ENCODE results near the gene SPRR1A. TPM values are rescaled to one million over a fixed set of nuclear protein-coding genes. Genes with fewer than 3 reads are reported as not detected.

Gene SPRR1A
- not detected in 2 replicates for total RNA-seq (2013; cell fraction: nucleolus; rRNA removed)
- total RNA-seq (2014; rRNA removed) (not detected in 2 replicates), total RNA-seq (2014; rRNA removed; fragmentation: Illumina TruSeq; extraction: Trizol) (not detected in 2 replicates), total RNA-seq (2021) (not detected in 2 replicates), polyA plus RNA-seq (2011; rRNA removed) (not detected in 2 replicates), polyA plus RNA-seq (2014; fragmentation: Illumina TruSeq; extraction: Trizol) (not detected in 2 replicates), polyA plus RNA-seq (2014; fragmentation: Nextera tagmentation; extraction: Ambion mirVana) (not detected), polyA plus RNA-seq (2014; rRNA removed) (not detected in 2 replicates), polyA plus RNA-seq (2016; fragmentation: Nextera tagmentation; extraction: Ambion mirVana) (not detected), polyA minus RNA-seq (2011; rRNA and poly(A)+ RNA removed) (not detected in 2 replicates), Bru-seq, nascent RNA (not detected), BruChase-seq, experiment 1, labeled RNA remaining after a 6-hour chase (not detected), BruChase-seq, experiment 2, labeled RNA remaining after a 2-hour chase (not detected)
- polyA plus RNA-seq (2011; ENCODE audit: low read depth) = not detected
- not detected in 2 replicates for polyA plus RNA-seq (2011; cell fraction: cytosol; rRNA removed)
- polyA plus RNA-seq (2011; cell fraction: nucleus; rRNA removed) = not detected in 2 replicates
- polyA plus RNA-seq (2012) = not detected in 2 replicates
- polyA minus RNA-seq (2011; cell fraction: cytosol; rRNA and poly(A)+ RNA removed) = not detected in 2 replicates
- polyA minus RNA-seq (2011; cell fraction: nucleus; rRNA and poly(A)+ RNA removed) = not detected in 2 replicates
- long read RNA-seq, experiment 1 = 0 reads
- long read RNA-seq, experiment 2 = 0 reads

- no peaks in the 10 kb centered on the region for H3K9me3 ChIP-seq (replicated peaks; ENCODE audit: control insufficient read depth, insufficient read depth, low read length)
- 15% methylated on average over 3 of the region's 3 CpGs for WGBS (ENCODE audit: insufficient coverage, insufficient replicate concordance, low lambda C conversion rate, missing lambda C conversion rate)
- intact Hi-C loops (cut with micrococcal nuclease; ENCODE audit: unreplicated experiment) = no loop called here
- no TSS peak for BruUV-seq (replicated peaks)
- H3K9ac ChIP-seq (ENCODE audit: control insufficient read depth, insufficient read depth, low read length) = no peak within 1 kb of the TSS
- H3K4me3 ChIP-seq = no peak within 1 kb of the TSS
- H3K79me2 ChIP-seq (ENCODE audit: control insufficient read depth, insufficient read depth, low read length) = no peaks in the 10 kb centered on the region
- ChIA-PET RAD21 (ENCODE audit: unreplicated experiment) (no interaction called here), SMC1A (ENCODE audit: uncharacterized antibody, unreplicated experiment) (no interaction called here), POLR2A (no interaction called here), CTCF (interaction anchor here (1.6 kb wide), 1 partner anchor 209 kb away, joined by 3 read pairs; no protein-coding TSS in a partner anchor)
- H3K27me3 ChIP-seq (replicated peaks in 1 of 2; ENCODE audit: control insufficient read depth in 2 of 2, insufficient read depth in 2 of 2, low read length in 1 of 2) = no peaks in the 10 kb centered on the region
- H4K20me1 ChIP-seq (ENCODE audit: control insufficient read depth, insufficient read depth) = no peaks in the 10 kb centered on the region; the same call in 1 of the 2 replicates
- FAIRE-seq (no peak), ATAC-seq (no peak), DNase-seq (ENCODE audit: low read depth, low spot score) (no peak)
- in situ Hi-C loops (cut with MboI) = no loop called here
- no peak within 1 kb of the TSS for H3K27ac ChIP-seq (ENCODE audit: control insufficient read depth, insufficient read depth)
- H2AFZ ChIP-seq (ENCODE audit: control insufficient read depth, low read depth, low read length) = no peak within 1 kb of the TSS
- no peak within 1 kb of the TSS for H3K4me2 ChIP-seq (ENCODE audit: control insufficient read depth, insufficient read depth)
- no peaks in the 10 kb centered on the region for H3K4me1 ChIP-seq (ENCODE audit: control insufficient read depth, insufficient read depth, low read length)
- no peaks in the 10 kb centered on the region for H3K36me3 ChIP-seq (ENCODE audit: control insufficient read depth in 2 of 2, insufficient read depth in 2 of 2, low read length in 1 of 2)
- TF ChIP-seq TBL1XR1 (IDR thresholded peaks at IDR 0.05; ENCODE audit: low read depth, low read length) (no peak), ZNF592 (IDR thresholded peaks at IDR 0.05) (no peak), EGR1 (IDR thresholded peaks at IDR 0.05; ENCODE audit: borderline replicate concordance in 1 of 2, low read depth in 2 of 2, low read length in 2 of 2) (no peak), YY1 (IDR thresholded peaks at IDR 0.05; ENCODE audit: low read depth, low read length) (no peak), KLF5 (IDR thresholded peaks at IDR 0.05; ENCODE audit: partially characterized antibody) (no peak), SREBF1 (IDR thresholded peaks at IDR 0.05; ENCODE audit: low read length) (no peak), ZNF24 (IDR thresholded peaks at IDR 0.05) (no peak), HCFC1 (IDR thresholded peaks at IDR 0.05; ENCODE audit: low read length) (no peak), EZH2 (IDR thresholded peaks at IDR 0.05; ENCODE audit: borderline replicate concordance, control insufficient read depth, low read depth, low read length) (no peak), RUNX3 (IDR thresholded peaks at IDR 0.05; ENCODE audit: low read length) (no peak), EED (IDR thresholded peaks at IDR 0.05; ENCODE audit: low read depth) (no peak), RELA (IDR thresholded peaks at IDR 0.05; ENCODE audit: borderline replicate concordance, partially characterized antibody) (no peak), ATF3 (IDR thresholded peaks at IDR 0.05; ENCODE audit: borderline replicate concordance, extremely low read depth, low read depth, low read length) (no peak), E4F1 (IDR thresholded peaks at IDR 0.05; ENCODE audit: borderline replicate concordance, partially characterized antibody) (no peak), ESRRA (IDR thresholded peaks at IDR 0.05; ENCODE audit: low read length) (no peak), POU2F2 (IDR thresholded peaks at IDR 0.05; ENCODE audit: borderline replicate concordance, low read depth, low read length) (no peak)
Measured at GRCh38 chr1:152983743-152984142, at the start of gene SPRR1A. SPRR1A (plus strand) TSS chr1:152984081; CDS start chr1:152985231, 1,150 bp downstream.

All from GM12878 (cell line).